Muscle layer of duodenum (tissue), 2 donors: ENCODE measurements around the gene MFAP4.

ENCODE experiments used
- H3K27ac ChIP-seq: one replicate; pipeline ENCODE4 v1.7.0; 2013; ENCODE audit warnings: mild to moderate bottlenecking, low read length
- H3K27me3 ChIP-seq: one replicate; pipeline ENCODE4 v1.7.0; 2013; ENCODE audit warnings: low read depth, mild to moderate bottlenecking, control low read depth, low read length
- H3K36me3 ChIP-seq, 2 donors: one replicate each; pipeline ENCODE4 v1.7.0; 2013; ENCODE audit warnings: low read length in 2 of 2, control low read depth in 1 of 2, mild to moderate bottlenecking in 1 of 2; ENCODE audit not compliant: insufficient read depth in 2 of 2, control insufficient read depth in 1 of 2
- H3K4me1 ChIP-seq, 2 donors: one replicate each; pipeline ENCODE4 v1.7.0; 2013; ENCODE audit warnings: low read length in 2 of 2, mild to moderate bottlenecking in 2 of 2, control low read depth in 1 of 2, moderate library complexity in 1 of 2; ENCODE audit not compliant: insufficient read depth in 2 of 2, control insufficient read depth in 1 of 2
- H3K4me3 ChIP-seq, 2 donors: one replicate each; pipeline ENCODE4 v1.7.0; 2013; ENCODE audit warnings: low read length in 2 of 2, low read depth in 1 of 2, mild to moderate bottlenecking in 1 of 2
- H3K9me3 ChIP-seq, 2 donors: one replicate each; pipeline ENCODE4 v1.7.0; 2013; ENCODE audit warnings: low read length in 2 of 2, control low read depth in 1 of 2, mild to moderate bottlenecking in 1 of 2; ENCODE audit not compliant: control insufficient read depth in 1 of 2
- donor health status: healthy.

The MFAP4 gene

GRCh38 chr17:19335951-19336631 is 50.9 kb downstream of the MFAP4 start:
- H3K4me3 ChIP-seq, result no peak overlapping the region
- H3K36me3 ChIP-seq, result peaks cover 0 to 27% of the 10 kb centered on the region in 2 donors
- no peak overlapping the region for H3K27ac ChIP-seq
- no peaks in the 10 kb centered on the region for H3K27me3 ChIP-seq
- no peaks in the 10 kb centered on the region for H3K9me3 ChIP-seq
- H3K4me1 ChIP-seq, result peaks cover 0 to 6% of the 10 kb centered on the region in 2 donors

DNA sequence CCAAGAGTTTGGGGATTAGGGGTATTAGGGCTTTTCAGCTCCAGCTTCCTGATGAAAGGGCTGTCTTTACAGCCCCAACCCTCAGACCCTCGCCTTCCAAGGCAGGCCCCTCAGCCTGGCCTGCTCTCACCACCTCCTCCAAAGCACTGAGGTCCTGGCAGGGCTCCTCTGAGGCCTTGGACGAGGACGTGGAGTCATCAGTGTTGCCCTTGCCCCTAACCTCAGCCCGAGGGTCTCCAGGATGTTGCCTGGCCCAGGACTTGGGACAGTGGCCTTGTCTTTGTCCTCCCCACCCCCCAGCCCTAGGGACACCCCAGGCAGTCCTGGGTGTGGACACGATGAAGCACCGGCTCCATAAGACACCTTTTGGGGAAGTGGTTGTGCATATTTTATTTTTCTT is 52.7 kb downstream of the MFAP4 start:
- Histone ChIP-seq H3K4me3 (no peak overlapping the region), H3K9me3 (no peaks in the 10 kb centered on the region), H3K27me3 (no peaks in the 10 kb centered on the region), H3K4me1 (peaks cover 0 to 6% of the 10 kb centered on the region in 2 donors), H3K36me3 (peaks cover 0 to 36% of the 10 kb centered on the region in 2 donors), H3K27ac (no peak overlapping the region)

DNA sequence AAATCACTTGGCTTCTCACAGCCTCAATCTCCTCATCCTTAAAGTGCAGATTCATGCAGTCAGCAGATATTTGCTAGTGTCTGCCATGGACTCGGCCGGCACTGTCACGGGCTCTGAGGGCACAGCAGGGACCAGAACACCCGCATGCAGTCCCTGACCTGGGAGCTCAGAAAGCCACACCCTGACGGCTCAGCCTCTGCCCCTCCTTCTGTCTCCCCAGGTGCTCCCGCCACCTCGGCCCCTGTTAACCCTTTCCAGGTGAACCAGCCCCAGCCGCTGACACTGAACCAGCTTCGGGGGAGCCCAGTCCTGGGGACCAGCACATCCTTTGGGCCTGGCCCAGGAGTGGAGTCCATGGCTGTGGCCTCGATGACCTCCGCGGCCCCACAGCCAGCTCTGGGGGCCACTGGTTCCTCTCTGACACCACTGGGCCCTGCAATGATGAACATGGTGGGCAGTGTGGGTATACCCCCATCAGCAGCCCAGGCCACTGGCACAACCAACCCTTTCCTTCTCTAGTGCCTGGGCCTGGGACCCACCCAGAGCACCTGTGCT is 53.2 kb downstream of the MFAP4 start:
- no peaks in the 10 kb centered on the region for H3K9me3 ChIP-seq
- H3K4me1 ChIP-seq, result peaks cover 0 to 6% of the 10 kb centered on the region in 2 donors
- no peaks in the 10 kb centered on the region for H3K27me3 ChIP-seq
- no peak overlapping the region for H3K27ac ChIP-seq
- H3K36me3 ChIP-seq, result peaks cover 0 to 41% of the 10 kb centered on the region in 2 donors
- no peak overlapping the region for H3K4me3 ChIP-seq
